GM18519 (cell line): ENCODE results near the gene ZNF667.

Experiments used
- ATAC-seq: cut with Tn5 transposase; IDR thresholded peaks from one replicate; pipeline ENCODE4 v1.9.1; 2021; ENCODE audit warnings: mild to moderate bottlenecking, moderate library complexity; ENCODE audit not compliant: unreplicated experiment, low FRiP score

The ZNF667 gene

GRCh38 chr19:56476651-56477428 lies at the start of gene ZNF667:
Gene ZNF667 (minus strand): TSS chr19:56477345. CDS start chr19:56462370, 14,975 bp downstream.
- no peak for ATAC-seq

DNA sequence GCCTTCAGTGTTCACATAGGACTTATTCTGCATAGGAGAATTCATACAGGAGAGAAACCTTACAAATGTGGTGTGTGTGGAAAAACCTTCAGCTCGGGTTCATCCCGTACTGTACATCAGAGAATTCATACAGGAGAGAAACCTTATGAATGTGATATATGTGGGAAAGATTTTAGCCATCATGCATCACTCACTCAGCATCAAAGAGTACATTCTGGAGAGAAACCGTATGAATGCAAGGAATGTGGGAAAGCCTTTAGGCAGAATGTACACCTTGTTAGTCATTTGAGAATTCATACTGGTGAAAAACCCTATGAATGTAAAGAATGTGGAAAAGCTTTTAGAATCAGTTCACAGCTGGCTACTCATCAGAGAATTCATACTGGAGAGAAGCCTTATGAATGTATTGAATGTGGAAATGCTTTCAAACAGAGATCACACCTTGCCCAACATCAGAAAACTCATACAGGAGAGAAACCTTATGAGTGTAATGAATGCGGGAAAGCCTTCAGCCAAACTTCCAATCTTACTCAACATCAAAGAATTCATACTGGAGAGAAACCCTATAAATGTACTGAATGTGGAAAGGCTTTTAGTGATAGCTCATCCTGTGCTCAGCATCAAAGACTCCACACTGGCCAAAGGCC lies 48.2 kb upstream of the ZNF667 start:
- no peak for ATAC-seq

DNA sequence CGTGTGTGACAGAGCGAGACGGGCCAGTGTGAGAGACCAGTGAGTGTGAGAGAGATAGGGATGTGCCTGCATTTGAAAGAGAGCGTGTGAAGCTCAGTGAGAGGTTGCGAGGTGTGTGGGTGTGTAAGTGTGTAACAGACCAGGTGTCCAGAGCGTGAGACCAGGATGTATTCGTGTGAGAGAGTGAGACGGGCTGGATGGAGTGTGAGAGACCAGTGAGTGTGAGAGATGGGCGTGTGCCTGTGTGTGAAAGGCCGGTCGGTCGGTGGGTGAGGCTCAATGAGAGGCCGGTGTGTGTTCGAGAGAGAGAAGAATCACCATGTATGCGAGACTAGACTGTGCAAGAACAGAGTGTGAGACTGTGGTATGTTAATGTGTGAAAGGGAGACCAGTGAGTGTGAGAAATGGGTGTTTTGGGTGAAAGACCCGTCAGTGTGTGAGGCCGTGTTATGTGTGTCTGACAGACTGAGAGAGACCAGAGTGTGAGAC lies 31.2 kb upstream of the ZNF667 start:
- no peak for ATAC-seq

- no peak for ATAC-seq
Observed at GRCh38 chr19:56507446-56508289, 30.5 kb upstream of the ZNF667 start, which contains the start of gene ZNF471. Gene ZNF471 (plus strand): TSS chr19:56507855. CDS start chr19:56511572, 3,717 bp downstream.

GRCh38 chr19:56504581-56504980 lies 27.4 kb upstream of the ZNF667 start:
- ATAC-seq, result no peak

DNA sequence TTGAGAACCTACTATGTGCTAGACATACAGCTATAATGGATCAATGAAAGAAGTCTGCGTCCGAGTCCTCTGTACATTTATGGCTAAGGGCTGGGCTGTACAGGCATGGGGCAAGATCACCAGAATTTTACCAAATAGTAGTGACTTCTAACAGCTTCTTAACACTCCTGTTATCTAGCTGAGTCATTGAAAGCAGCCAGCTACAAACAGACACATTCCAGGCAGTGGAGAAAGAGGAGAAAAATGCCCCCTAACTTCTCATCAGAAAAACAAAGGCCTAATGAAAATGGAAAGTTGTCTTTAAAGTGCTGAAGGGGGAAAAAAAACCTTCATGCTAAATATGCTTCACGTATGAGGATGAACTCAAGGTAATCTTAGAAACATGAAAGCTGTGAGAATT lies 14.3 kb upstream of the ZNF667 start:
- ATAC-seq, result no peak

- no peak for ATAC-seq
Observed at GRCh38 chr19:56477429-56478338, 539 bp upstream of the ZNF667 start.

GRCh38 chr19:56476093-56476492 lies 1.1 kb downstream of the ZNF667 start:
- ATAC-seq, result no peak

GRCh38 chr19:56474308-56474707 lies 2.8 kb downstream of the ZNF667 start:
- ATAC-seq, result no peak

DNA sequence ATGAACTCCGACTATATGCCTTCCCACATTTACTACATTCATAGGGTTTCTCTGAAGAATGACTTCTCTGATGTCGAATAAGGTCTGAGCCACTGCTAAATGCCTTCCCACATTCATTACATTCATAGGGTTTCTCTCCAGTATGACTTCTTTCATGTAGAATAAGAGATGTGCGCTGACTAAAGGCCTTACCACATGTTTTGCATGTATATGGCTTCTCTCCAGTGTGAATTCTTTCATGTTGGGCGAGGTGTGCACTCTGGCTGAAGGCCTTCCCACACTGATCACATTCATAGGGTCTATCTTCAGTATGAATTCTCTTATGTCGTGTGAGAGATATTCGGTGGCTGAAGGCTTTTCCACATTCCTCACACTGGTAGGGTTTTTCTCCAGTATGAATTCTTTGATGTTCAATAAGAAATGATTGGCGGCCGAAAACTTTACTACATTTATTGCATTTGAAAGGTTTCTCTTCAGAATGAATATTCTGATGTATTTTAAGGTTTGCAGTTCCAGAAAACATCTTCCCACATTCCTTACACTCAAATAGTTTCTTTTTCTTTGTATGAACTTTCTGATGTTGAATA lies 35.8 kb downstream of the ZNF667 start:
- ATAC-seq, result no peak

DNA sequence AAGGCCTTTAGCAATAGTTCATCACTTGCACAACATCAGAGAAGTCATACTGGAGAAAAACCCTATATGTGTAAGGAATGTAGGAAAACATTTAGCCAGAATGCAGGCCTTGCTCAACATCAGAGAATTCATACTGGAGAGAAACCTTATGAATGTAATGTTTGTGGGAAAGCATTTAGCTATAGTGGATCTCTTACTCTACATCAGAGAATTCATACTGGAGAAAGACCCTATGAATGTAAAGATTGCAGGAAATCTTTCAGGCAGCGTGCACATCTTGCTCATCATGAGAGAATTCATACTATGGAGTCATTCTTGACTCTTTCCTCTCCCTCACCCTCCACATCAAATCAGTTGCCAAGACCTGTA lies 53.2 kb downstream of the ZNF667 start:
- ATAC-seq, result no peak

DNA sequence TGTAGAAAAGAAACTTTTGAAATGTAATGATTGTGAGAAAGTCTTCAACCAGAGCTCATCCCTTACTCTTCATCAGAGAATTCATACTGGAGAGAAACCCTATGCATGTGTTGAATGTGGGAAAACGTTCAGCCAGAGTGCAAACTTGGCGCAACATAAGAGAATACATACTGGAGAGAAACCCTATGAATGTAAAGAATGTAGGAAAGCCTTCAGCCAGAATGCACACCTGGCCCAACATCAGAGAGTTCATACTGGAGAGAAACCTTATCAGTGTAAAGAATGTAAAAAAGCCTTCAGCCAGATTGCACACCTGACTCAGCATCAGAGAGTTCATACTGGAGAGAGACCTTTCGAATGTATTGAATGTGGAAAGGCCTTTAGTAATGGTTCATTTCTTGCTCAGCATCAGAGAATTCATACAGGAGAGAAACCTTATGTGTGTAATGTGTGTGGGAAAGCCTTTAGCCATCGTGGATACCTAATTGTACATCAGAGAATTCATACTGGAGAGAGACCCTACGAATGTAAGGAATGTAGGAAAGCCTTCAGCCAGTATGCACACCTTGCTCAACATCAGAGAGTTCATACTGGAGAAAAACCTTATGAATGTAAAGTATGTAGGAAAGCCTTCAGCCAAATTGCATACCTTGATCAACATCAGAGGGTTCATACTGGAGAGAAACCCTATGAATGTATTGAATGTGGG lies 53.7 kb downstream of the ZNF667 start:
- no peak for ATAC-seq

DNA sequence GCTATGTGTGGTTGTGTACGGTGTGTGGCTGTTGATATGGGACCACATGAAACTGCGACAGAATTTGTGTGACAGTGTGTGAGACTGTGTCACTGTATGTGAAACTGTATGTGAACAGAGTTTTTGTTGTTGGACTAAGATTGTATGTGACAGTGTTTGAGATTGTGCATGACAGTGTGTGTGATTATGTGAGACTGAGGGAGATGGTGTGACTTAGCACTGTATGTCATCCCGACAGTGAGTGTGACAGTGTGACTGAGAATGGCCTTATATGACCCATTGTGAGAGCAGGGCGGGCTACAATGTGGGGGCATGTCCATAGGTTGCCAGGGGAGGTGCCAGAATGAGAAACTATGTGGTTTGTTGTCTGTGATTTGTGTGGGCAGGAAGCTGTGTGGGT lies 72.1 kb downstream of the ZNF667 start:
- ATAC-seq, result no peak

DNA sequence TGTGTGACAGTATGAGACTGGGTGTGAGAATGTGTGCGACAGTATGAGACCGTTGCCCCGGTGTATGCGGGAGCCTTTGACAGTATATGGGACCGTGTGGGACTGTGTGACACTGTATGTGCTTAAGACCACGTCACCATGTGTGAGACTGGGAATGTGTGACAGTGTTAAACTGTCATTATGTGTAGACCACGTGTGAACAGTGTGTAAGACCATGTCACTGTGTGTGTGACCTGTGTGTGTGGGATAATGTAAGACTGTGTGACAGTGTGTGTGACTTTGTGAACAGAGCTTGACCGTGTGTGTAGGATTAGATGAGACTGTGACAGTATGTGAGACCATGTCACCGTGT lies 72.5 kb downstream of the ZNF667 start:
- no peak for ATAC-seq

DNA sequence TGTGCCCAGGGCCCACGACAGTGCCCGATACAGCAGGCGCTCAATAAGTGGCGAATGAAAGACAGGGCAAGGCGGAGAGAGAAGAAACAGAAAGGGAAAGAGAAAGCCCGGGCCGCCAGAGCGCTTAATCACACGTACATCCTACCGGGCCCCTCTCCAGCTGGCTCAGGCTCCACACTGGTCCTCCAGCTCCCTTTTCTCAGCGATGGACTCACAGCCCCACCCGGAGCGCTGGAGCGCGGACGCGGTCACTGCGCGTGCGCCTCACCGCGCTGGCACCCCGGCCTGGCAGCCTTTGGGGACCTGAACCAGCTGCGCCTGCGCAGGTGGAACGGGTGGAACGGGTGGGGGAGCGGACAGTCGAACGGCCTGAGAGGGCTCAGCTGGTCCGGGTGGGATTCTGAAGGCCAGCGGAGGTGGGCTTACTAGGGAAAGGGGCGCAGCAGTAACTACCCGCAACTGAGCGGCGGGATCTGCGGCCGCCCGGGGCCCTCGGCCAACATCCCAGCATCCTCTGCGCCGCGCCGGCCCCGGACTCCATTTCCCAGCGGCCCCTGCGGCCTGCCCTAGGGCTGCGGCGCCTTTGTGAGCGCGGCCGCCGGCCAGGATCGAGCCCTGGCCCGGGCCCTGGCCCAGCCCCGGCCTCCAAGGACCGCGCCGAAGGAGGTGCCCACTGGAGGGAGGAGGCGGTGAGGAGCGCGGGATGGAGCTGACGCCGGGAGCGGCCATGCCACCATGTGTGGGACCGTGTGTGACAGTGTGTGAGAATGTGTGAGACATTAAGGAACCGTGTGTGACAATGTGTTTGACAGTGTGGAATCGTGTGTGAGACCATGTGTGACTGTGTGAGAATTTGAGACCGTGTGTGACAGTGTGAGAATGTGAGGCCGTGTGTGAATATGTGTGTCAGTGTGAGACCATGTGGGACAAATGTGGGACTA lies 73.1 kb downstream of the ZNF667 start, which contains the start of gene ZNF583:
Gene ZNF583 (plus strand): TSS at position 569 of the 941 bp plus-strand sequence. CDS start 2,783 bp downstream, outside the sequence.
- ATAC-seq, result peak; percentile 66

DNA sequence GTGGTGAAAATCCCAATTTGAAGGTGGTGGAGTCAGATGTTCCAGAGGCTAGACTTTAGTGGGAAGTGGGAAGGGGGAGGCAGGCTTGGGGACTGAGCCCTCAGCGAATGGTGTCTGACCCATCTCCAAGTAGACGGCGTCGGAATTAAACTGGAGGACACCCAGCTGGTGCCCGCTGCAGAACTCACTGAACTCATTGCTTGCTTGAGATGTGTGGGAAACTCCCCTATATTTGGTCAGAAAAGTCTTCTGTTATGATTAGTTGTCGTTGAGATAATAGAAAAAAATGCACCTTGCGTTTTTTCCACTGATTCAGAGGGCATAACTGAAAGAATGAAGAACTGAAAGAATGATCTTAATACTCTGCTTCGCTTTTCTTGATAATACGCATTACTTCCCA lies 73.9 kb downstream of the ZNF667 start:
- no peak for ATAC-seq

- no peak for ATAC-seq
Observed at GRCh38 chr19:56400485-56400884, 76.7 kb downstream of the ZNF667 start.

- ATAC-seq, result no peak
Observed at GRCh38 chr19:56398809-56399208, 78.3 kb downstream of the ZNF667 start.
